GM12892 (cell line): ENCODE measurements around the gene KAZALD1.
"Not testable (repeated sequence)": the region's sequence is repeated elsewhere in the genome, so short reads cannot be mapped to it uniquely, and the experiment has no call there.

Experiments used
- DNase-seq: peaks from one replicate; pipeline ENCODE4 v3.0.0; 2011; ENCODE audit not compliant: insufficient read length
- FAIRE-seq: peaks from 2 replicates; lab custom pipeline; 2011; peaks lifted over from hg19 to GRCh38; lab: Jason Lieb, UNC
- POLR2A ChIP-seq: IDR thresholded peaks from 2 replicates; pipeline ENCODE4 v1.6.1; 2011; ENCODE audit warnings: low read depth, low read length, control low read depth
- POLR2AphosphoS5 ChIP-seq: IDR thresholded peaks from 2 replicates; pipeline ENCODE4 v1.6.1; 2011; ENCODE audit warnings: low read depth, low read length, control low read depth
- TAF1 ChIP-seq: IDR thresholded peaks from 2 replicates; pipeline ENCODE4 v1.6.1; 2011; ENCODE audit warnings: low read depth, mild to moderate bottlenecking, control low read depth, low read length, borderline replicate concordance

KAZALD1 gene

GRCh38 chr10:101031796-101032636 lies 29.8 kb upstream of the KAZALD1 start:
- TF ChIP-seq POLR2A = no peak
- TF ChIP-seq TAF1 = no peak
- TF ChIP-seq POLR2AphosphoS5 = no peak
- FAIRE-seq = no peak
- DNase-seq = peak; percentile 65

- FAIRE-seq (no peak), DNase-seq (no peak)
- no peak for TF ChIP-seq POLR2AphosphoS5
Observed at GRCh38 chr10:101032637-101033224, 29.1 kb upstream of the KAZALD1 start.

- TF ChIP-seq POLR2A (no peak), TAF1 (no peak), POLR2AphosphoS5 (no peak)
- DNase-seq (no peak), FAIRE-seq (no peak)
Observed at GRCh38 chr10:101033276-101033675, 28.5 kb upstream of the KAZALD1 start.

- not testable (repeated sequence) for DNase-seq, FAIRE-seq
Observed at GRCh38 chr10:101034404-101034803, 27.4 kb upstream of the KAZALD1 start.

- FAIRE-seq = no peak
- no peak for DNase-seq
- TF ChIP-seq TAF1 = no peak
- no peak for TF ChIP-seq POLR2AphosphoS5
- no peak for TF ChIP-seq POLR2A
Observed at GRCh38 chr10:101035314-101035713, 26.5 kb upstream of the KAZALD1 start.

GRCh38 chr10:101035916-101036702 lies 25.7 kb upstream of the KAZALD1 start:
- no peak for FAIRE-seq
- TF ChIP-seq POLR2AphosphoS5 (no peak), POLR2A (no peak), TAF1 (no peak)

GRCh38 chr10:101036726-101037125 lies 25.1 kb upstream of the KAZALD1 start:
- no peak for TF ChIP-seq POLR2A
- TF ChIP-seq POLR2AphosphoS5 = no peak
- TF ChIP-seq TAF1 = no peak
- DNase-seq (no peak), FAIRE-seq (no peak)

More at GRCh38 chr10:101035916-101036702, 25.7 kb upstream of the KAZALD1 start:
- DNase-seq = no peak

- TF ChIP-seq POLR2AphosphoS5 = no peak
- no peak for TF ChIP-seq TAF1
- TF ChIP-seq POLR2A = no peak
- no peak for FAIRE-seq
- DNase-seq = no peak
Observed at GRCh38 chr10:101038484-101038883, 23.3 kb upstream of the KAZALD1 start.

- DNase-seq (no peak), FAIRE-seq (no peak)
- no peak for TF ChIP-seq POLR2A
- TF ChIP-seq POLR2AphosphoS5 = no peak
- TF ChIP-seq TAF1 = no peak
Observed at GRCh38 chr10:101040061-101040460, 21.7 kb upstream of the KAZALD1 start.

- no peak for TF ChIP-seq POLR2AphosphoS5
- no peak for TF ChIP-seq POLR2A
- no peak for TF ChIP-seq TAF1
- no peak for FAIRE-seq
- no peak for DNase-seq
Observed at GRCh38 chr10:101040851-101041250, 20.9 kb upstream of the KAZALD1 start.

- FAIRE-seq = peak; percentile 38
- no peak for TF ChIP-seq TAF1
- no peak for TF ChIP-seq POLR2A
- no peak for TF ChIP-seq POLR2AphosphoS5
- DNase-seq = peak; percentile 77
Observed at GRCh38 chr10:101041252-101041761, 20.5 kb upstream of the KAZALD1 start.

GRCh38 chr10:101042118-101042517 lies 19.7 kb upstream of the KAZALD1 start:
- DNase-seq = no peak
- FAIRE-seq = no peak
- TF ChIP-seq POLR2AphosphoS5 (no peak), POLR2A (no peak), TAF1 (no peak)
